ENCODE data around the gene DNAH12. TPM values are rescaled to one million over a fixed set of nuclear protein-coding genes. Genes with fewer than 3 reads are reported as not detected.
"Not testable (repeated sequence)": the region's sequence is repeated elsewhere in the genome, so short reads cannot be mapped to it uniquely, and the experiment has no call there.

Gene DNAH12
- total RNA-seq, 1 donor from 2014 or later: 0.02 TPM

DNA sequence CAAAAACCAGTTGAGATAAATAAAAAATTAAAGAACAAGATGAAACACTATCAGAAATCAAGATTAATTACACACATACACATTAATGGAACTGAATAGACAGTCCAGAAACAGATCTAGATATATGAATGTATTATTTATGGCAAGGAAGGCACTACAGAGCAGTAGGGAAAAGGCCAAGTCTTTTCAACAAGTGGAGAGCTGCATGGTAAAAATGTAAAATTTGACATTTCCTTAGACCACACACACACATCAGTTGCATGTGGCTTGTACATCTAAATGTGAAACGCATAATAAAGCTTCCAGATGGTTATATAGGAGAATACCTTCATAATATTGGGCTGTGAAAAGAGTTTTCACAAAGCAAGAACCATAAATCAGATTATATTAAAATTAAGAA lies 193.9 kb downstream of the DNAH12 start:
- intact Hi-C loops (cut with micrococcal nuclease): no loop called here
- DNase-seq (no peak), ATAC-seq (no peak)

DNA sequence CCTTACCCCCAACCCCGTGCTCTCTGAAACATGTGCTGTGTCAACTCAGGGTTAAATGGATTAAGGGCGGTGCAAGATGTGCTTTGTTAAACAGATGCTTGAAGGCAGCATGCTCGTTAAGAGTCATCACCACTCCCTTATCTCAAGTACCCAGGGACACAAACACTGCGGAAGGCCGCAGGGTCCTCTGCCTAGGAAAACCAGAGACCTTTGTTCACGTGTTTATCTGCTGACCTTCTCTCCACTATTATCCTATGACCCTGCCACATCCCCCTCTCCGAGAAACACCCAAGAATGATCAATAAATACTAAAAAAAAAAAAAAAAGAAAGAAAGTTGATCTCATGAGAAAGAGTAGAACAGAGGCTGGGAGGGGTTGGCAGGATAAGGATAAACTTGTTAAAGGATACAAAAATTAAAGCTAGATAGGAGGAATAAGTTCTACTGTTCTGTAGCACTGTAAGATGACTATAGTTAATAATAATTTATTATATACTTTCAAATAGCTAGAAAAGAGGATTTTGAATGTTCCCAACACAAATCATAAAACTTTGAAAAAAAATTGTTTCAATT lies 205.0 kb downstream of the DNAH12 start:
- ATAC-seq; intact Hi-C loops (cut with micrococcal nuclease); DNase-seq: not testable (repeated sequence)

DNA sequence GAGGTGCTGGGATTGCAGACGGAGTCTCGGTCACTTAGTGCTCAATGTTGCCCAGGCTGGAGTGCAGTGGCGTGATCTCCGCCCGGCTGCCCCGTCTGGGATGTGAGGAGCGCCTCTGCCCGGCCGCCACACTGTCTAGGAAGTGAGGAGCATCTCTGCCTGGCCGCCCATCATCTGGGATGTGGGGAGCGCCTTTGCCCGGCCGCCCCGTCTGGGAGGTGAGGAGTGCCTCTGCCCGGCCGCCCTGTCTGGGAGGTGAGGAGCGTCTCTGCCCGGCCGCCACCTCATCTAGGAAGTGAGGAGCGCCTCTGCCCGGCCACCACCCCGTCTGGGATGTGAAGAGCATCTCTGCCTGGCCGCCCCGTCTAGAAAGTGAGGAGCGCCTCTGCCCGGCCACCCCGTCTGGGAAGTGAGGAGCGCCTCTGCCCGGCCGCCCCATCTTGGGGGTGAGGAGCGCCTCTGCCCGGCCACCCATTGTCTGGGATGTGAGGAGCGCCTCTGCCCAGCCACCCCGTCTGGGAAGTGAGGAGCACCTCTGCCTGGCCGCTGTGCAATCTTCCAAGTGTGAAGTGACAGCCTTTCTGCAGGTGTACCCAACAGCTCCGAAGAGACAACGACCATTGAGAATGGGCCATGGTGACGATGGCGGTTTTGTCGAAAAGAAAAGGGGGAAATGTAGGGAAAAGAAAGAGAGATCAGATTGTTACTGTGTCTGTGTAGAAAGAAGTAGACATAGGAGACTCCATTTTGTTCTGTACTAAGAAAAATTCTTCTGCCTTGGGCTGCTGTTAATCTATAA lies 205.7 kb downstream of the DNAH12 start:
- ATAC-seq, DNase-seq: not testable (repeated sequence)

DNA sequence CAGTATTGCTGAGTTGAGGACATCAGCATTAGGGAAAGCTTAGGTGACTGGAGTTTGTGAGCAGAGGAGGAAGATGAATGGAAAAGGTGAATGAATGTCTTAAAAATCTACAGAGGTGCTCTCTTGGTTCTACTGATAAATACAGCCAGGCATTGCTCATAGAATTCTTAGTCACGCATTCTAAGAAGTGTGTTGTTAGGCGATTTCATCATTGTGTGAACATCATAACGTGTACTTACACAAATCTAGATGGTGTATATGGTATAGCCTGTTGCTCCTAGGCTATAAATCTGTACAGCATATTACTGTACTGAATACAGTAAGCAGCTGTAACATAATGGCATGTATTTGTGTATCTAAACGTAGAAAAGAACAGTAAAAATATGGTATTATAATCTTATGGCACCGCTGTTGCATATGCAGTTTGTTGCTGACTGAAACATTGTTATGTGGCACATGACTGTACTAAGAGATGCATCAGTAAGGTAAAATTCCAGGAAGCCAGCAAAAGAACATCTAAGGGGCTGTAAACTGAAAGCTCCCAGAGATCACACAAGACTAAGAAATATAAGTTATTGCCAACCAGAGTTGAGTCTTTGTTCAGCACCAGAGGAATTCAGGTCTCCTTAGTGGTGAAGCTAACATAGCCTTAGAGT lies 208.7 kb downstream of the DNAH12 start:
- ATAC-seq (no peak), DNase-seq (no peak)
- intact Hi-C loops (cut with micrococcal nuclease): no loop called here

More for the DNA sequence above, 205.7 kb downstream of the DNAH12 start:
- intact Hi-C loops (cut with micrococcal nuclease): not testable (repeated sequence)

DNA sequence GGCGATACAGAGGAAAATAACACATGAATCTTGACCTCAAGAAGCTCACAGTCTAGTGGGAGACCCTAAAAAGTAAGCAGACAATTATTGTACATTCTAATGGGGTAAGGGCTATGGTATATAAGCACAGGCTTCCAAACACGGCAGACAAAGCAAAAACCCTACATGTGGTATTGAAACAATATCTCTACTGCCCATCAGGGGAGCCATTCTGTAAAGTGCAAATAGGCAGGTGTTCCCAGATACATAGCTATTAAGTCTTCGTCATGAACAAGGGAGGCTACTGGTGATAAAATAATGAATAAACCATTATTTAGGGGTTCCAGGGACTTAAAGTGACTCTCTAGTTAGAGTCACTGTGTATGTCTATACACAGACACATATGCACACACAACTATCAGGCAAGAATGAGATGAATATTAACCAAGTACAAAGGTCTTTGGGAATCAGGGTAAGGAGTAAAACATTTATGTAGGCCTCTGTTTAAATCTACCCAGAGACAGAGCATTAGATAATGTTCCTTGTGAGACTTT lies 213.0 kb downstream of the DNAH12 start:
- no peak for ATAC-seq
- no peak for DNase-seq
- intact Hi-C loops (cut with micrococcal nuclease): no loop called here

DNA sequence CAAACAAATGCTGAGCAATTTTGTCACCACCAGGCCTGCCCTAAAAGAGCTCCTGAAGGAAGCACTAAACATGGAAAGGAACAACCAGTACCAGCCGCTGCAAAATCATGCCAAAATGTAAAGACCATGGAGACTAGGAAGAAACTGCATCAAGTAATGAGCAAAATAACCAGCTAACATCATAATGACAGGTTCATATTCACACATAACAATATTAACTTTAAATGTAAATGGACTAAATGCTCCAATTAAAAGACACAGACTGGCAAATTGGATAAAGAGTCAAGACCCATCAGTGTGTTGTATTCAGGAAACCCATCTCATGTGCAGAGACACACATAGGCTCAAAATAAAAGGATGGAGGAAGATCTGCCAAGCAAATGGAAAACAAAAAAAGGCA lies 217.6 kb downstream of the DNAH12 start:
- ATAC-seq; DNase-seq; intact Hi-C loops (cut with micrococcal nuclease): not testable (repeated sequence)

DNA sequence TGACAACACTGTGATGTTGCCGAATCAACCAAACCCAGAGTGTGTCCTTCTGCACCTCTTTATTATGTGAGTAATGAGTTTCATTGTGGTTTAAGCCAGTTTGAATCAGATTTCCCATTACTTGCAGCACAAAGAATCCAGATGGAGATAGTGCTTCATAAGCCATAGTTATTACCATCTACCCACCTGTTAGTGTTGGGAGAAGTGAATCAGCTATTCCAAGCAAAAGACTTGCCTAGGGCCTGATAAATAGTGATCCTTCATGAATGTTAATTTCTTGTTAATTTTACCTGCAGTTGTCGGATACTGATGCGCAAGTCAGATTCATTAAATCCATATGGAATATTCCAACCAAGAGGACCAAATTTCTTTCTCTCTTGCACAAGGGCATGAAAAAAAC lies 229.9 kb downstream of the DNAH12 start:
- DNase-seq (no peak), ATAC-seq (no peak)
- intact Hi-C loops (cut with micrococcal nuclease): no loop called here

DNA sequence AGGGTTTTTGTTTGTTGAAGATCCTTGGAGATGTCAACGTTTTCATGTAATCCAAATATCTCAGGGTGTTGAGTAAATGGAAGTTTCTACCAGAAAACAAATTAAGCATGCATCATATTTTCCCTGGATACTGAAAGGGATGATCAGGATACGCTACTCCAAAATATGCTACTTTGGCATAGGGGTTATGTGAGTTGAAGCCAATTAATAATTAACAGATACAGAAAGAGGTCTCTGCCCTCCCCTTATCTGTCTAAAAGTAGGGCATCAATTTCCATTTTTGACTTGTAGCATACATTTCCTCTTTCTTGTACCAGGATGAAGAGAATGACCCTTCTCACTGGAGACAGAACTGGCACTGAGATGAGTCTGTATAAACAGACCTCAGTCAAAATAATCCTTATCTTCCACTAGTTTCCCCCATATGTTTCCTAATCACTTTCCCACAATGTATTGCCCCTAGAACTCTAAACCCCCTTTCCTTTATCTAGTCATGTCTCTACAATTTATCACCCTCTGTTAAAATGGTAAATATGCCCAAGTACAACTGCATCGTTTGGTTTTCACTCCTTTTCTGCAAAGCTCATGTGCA lies 234.3 kb downstream of the DNAH12 start:
- intact Hi-C loops (cut with micrococcal nuclease): no loop called here
- ATAC-seq: no peak
- DNase-seq: no peak

DNA sequence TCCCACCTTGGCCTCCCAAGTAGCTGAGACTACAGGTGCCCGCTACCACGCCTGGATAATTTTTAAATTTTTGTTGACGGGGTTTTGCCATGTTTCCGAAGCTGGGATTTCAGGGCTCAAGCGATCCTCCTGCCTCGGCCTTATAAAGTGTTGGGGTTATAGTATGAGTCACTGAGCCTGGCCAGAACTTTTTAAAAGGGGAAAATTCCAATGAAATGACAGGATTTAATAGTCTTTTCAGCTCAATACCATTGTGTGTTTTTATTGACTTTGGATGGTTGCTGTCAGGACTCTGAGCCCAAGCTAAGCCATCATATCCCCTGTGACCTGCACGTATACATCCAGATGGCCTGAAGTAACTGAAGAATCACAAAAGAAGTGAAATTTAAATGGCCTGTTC lies 240.6 kb downstream of the DNAH12 start:
- ATAC-seq; DNase-seq; intact Hi-C loops (cut with micrococcal nuclease): not testable (repeated sequence)

DNA sequence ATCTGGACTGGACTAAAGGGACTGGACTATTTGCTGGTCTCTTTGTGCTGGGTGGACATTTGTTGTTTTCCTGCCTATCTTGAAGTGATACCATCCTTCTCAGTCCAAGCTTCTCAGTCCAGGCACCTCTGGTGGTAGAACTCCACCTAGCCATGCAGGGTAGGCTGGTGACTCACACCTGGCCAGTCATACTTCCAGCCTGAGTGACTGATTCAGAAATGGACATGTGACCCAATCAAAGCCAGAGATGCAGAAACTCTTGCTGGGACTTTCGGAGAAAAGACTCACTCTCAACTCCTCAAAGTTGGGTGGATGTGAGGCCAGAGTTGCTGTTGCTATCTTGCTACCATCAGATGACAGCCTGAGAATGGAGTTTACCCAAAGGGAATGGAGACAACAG lies 246.1 kb downstream of the DNAH12 start:
- no peak for ATAC-seq

DNA sequence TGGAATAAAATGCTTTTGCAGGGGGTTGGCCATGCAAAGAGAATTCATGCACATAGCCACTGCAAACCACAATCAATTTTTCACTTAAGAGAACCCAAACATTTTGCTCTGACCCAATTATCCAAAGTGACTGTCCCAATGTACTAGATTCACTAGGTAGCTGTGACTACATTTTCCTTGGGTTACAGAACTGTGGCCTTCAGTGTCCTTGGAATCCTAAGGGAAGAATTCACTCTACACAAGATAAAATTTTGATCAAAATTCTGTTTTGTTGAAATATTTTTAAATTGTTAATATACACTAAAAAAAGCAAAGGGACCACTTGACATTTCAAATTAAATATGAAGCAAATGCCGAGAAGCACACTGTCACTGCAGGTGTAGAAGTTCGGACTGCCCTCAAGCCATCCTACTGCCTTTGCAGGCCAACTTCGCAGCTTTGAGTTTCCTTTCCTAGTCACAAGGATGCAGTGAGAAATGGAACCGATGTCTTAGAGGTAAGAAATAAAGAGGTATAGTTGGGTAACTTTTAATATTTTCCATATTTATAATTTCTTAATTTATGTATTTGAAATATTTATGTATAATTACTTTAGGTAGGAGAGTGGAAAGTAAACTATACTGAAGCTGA lies 251.1 kb downstream of the DNAH12 start:
- DNase-seq (no peak), ATAC-seq (no peak)
- intact Hi-C loops (cut with micrococcal nuclease): no loop called here

More for the DNA sequence above, 246.1 kb downstream of the DNAH12 start:
- intact Hi-C loops (cut with micrococcal nuclease): no loop called here
- DNase-seq: no peak

DNA sequence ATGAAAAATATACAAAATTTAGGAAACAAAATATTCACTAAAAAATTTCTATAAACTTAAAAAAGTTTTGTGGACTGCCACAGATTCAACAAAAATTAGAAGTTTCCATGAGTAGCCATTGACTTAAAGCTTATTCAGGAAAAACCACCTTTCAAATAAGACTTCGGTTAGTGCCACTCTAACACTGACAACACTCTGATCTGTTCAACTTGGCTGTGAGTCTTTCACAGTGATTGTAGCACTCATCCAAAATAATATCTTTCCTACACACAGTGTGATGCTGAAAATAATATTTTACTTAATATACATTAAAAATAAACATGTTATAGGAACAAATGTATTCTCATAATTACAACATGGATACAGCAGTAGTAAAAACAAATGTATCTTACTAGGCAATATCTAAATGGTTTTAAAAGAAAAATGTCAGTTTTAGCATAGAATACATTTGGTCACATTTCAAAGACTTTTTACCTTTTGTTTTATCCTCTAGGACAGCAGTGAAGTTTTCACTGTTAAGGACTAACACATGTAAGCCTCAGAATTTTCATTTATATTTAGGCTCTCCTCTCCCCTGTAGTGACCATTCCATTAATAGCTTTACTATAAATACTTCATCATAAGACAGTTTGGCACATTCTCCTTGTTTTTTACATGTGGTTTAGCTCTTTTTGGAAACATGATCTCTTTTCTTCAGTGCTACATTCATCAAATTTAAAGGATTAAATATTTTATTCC lies 251.8 kb downstream of the DNAH12 start, which contains the start of gene ASB14:
Gene ASB14, minus strand, starts transcription at position 527 of the 738 bp plus-strand sequence. CDS start 652 bp downstream, outside the sequence.
- intact Hi-C loops (cut with micrococcal nuclease): no loop called here
- DNase-seq (no peak), ATAC-seq (peak; percentile 79)

DNA sequence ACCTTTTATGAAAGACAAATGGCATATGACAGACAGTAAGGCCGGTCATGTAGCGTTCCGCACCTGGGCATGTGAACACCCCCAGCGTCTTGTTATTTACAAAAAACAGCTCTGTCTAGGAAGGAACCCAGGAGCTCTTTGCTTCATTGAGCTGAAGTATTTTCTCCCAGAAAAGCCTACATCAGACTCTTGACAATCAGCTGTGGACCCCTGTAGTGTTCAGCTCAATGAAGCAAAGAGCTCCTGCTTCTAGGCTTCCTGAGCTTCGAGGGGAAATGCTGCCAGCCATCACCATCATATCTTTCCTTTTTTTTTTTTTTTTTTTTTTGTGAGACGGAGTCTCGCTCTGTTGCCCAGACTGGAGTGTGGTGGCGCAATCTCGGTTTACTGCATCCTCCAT lies 255.7 kb downstream of the DNAH12 start:
- DNase-seq (no peak), ATAC-seq (no peak)
- intact Hi-C loops (cut with micrococcal nuclease): no loop called here

DNA sequence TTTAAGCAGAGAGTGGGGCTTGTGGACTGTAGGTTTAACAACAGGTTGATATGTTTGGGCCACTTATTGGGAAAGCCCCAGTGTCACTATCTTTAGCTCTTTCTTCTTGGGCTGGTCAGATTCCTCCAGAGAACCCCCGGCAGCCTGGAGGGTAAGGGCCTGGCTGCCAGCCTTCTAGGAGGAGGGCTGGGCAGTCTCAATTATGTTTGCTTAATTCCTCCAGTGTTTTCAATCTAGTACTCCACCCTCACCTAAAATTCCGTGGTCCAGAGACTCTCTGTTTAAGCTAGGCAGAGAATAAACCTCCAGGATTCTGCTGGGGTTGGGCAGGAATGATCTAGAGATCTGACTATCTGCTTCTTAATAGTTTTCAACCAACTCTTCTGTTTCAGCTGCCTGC lies 256.9 kb downstream of the DNAH12 start:
- intact Hi-C loops (cut with micrococcal nuclease): no loop called here
- ATAC-seq (no peak), DNase-seq (no peak)

DNA sequence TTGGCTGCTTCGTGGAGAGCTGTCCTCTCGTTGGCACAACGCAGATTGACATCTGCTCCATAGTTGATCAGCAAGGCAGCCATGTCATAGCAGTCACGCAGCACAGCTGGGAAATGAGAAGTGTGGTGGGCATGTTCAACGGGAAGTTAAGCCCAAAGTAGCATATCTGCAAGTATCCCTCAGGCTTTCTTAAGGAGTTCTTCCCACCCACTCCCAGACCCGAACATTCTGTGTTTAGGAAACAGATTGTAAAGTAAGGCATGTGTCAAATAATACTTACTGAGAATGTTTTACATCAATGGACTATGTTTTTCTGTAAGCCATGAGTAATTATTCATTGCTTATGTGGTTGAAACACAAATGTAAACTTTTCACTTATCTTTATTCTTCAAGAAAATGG lies 260.8 kb downstream of the DNAH12 start:
- no peak for ATAC-seq
- DNase-seq: no peak
- intact Hi-C loops (cut with micrococcal nuclease): no loop called here

DNA sequence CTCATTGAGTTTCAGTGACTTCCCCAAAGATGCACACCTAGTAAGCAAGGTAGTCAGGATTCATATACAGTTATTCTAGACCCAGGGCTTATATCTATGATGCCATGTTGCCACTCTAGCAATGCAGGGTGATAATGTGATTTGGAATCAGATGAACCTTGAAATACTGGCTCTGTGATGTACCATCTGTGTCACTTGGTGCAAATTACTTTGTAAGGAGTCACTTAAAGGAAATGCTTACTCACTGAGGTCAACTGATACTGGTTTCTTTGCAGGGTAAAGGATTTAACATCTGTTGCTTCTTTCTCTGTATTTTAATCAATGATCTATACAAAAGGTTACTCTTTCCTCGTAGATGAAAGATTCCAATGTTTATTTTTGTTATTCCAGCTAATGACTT lies 262.4 kb downstream of the DNAH12 start:
- ATAC-seq (no peak), DNase-seq (no peak)
- intact Hi-C loops (cut with micrococcal nuclease): no loop called here

DNA sequence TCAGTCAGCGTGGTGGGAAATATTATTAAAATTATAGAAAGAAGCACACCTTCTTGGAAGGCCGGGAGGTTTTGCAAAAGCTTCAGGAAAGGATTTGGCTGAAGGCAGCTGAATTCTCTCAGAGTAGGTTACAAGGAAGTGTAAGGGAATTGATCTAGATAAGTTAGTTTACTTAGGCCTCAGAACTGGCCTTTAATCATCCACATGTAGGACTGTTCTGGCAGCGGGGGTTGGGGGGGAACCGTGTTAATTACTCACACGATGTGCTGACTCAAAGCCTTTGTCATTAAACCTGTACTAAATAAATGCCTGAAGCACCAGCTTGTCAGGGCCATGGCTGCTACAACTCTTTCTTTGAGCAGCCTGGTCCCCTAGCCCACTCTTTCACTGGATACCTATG lies 264.5 kb downstream of the DNAH12 start:
- ATAC-seq: no peak
- intact Hi-C loops (cut with micrococcal nuclease): no loop called here
- no peak for DNase-seq

DNA sequence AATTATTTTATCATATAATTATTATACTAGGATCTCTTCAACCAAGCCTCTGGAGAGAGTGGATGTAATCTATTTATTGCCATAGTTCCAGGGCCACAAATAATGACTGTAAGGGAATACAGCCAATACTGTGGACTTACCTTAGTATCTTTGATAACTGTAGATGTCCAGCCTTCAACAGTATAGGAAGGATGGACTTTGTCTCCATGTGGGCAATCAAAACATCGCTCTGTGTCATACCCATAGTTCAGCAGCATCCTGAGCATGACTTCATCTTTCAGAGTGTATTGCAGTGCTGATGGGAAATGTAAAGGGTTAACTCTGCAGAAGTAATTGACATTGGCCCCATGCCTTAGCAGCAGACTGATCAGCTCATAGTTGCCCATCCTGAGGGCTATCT lies 265.9 kb downstream of the DNAH12 start:
- intact Hi-C loops (cut with micrococcal nuclease): no loop called here
- DNase-seq (no peak), ATAC-seq (no peak)

DNA sequence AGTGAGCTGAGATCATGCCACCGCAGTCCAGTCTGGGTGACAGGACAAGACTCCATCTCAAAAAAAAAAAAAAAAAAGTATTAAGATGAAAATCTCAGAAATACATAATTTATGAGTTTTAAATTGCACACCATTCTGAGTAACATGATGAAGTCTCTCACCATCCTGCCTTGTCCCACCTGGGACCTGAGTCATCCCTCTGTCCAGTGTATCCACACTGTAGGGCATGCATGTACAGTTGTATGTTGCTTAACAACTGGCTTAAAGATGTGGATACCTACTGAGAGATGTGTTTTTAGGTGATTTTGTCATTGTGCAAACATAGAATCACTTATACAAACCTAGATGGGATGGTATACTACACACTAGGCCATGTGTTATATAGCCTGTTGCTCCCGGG lies 268.8 kb downstream of the DNAH12 start:
- no peak for ATAC-seq
- no peak for DNase-seq
- intact Hi-C loops (cut with micrococcal nuclease): no loop called here

Data from left ventricle myocardium superior (tissue), 1 donor.